CD4-positive, alpha-beta T cell (primary cell): ENCODE results near the gene PRKAG1. TPM values are rescaled to one million over a fixed set of nuclear protein-coding genes. Genes with fewer than 3 reads are reported as not detected.

Source experiments
- ATAC-seq: fragments of 200-7000 bp; cut with Tn5 transposase; one replicate; pipeline ENCODE4 v1.10.0; 2022; ENCODE audit warnings: mild to moderate bottlenecking; ENCODE audit not compliant: poor library complexity
- CTCF ChIA-PET: fragments of 350-600 bp; sonication (Branson Sonifier 250); formaldehyde crosslinking; loops from one replicate; lab custom pipeline; 2021; ENCODE audit warnings: antibody characterized with exemption, inconsistent platforms; lab: Charles Lee
- POLR2A ChIA-PET: fragments of 350-600 bp; sonication (Branson Sonifier 250); formaldehyde crosslinking; loops from one replicate; lab custom pipeline; 2021; ENCODE audit warnings: antibody characterized with exemption, inconsistent platforms; lab: Charles Lee
- DNase-seq, 14 experiments: peaks; one replicate each; pipeline ENCODE4 v3.0.0-alpha.2; 2013 to 2020; ENCODE audit warnings: mixed read lengths in 2 of 14
- H3K27ac ChIP-seq, 2 donors: one replicate each; pipeline versions ENCODE4 v1.5.1 to v1.7.0; 2013; ENCODE audit warnings: low read length in 2 of 2, low read depth in 1 of 2, mild to moderate bottlenecking in 1 of 2
- H3K27me3 ChIP-seq, 2 experiments: 1 replicate in 1 of 2; 2 replicates in 1 of 2; pipeline versions ENCODE4 v1.6.1 to v1.7.0; 2013; ENCODE audit warnings: low read length in 2 of 2, control low read depth in 1 of 2, mild to moderate bottlenecking in 1 of 2, moderate library complexity in 1 of 2; ENCODE audit not compliant: insufficient read depth in 2 of 2, control insufficient read depth in 1 of 2
- H3K36me3 ChIP-seq: one replicate; pipeline ENCODE4 v1.6.1; 2013; ENCODE audit warnings: low read length, control low read depth; ENCODE audit not compliant: insufficient read depth
- H3K4me1 ChIP-seq: one replicate; pipeline ENCODE4 v1.6.1; 2013; ENCODE audit warnings: low read length, control low read depth; ENCODE audit not compliant: insufficient read depth
- H3K4me3 ChIP-seq: one replicate; pipeline ENCODE4 v1.5.1; 2013; ENCODE audit warnings: mild to moderate bottlenecking, low read length, moderate library complexity
- H3K9me3 ChIP-seq, 2 experiments: 1 replicate in 1 of 2; 2 replicates in 1 of 2; pipeline versions ENCODE4 v1.6.1 to v1.7.0; 2013; ENCODE audit warnings: low read length in 2 of 2, mild to moderate bottlenecking in 2 of 2, control low read depth in 1 of 2, moderate library complexity in 1 of 2; ENCODE audit not compliant: control insufficient read depth in 1 of 2, insufficient read depth in 1 of 2
- H3K27ac Mint-ChIP-seq: one replicate; pipeline ENCODE4 v1.8.0; 2020; ENCODE audit warnings: mixed read lengths
- H3K27me3 Mint-ChIP-seq: one replicate; pipeline ENCODE4 v1.8.0; 2021; ENCODE audit warnings: mixed read lengths
- H3K36me3 Mint-ChIP-seq: one replicate; pipeline ENCODE4 v1.8.0; 2021; ENCODE audit warnings: low read depth, mixed read lengths
- H3K4me1 Mint-ChIP-seq: one replicate; pipeline ENCODE4 v1.8.0; 2021; ENCODE audit warnings: low read depth, mixed read lengths
- H3K4me3 Mint-ChIP-seq: one replicate; pipeline ENCODE4 v1.8.0; 2020; ENCODE audit warnings: mild to moderate bottlenecking, mixed read lengths
- H3K9me3 Mint-ChIP-seq: one replicate; pipeline ENCODE4 v1.8.0; 2020; ENCODE audit warnings: mixed read lengths
- intact Hi-C, 2 experiments: fragments of 100-400 bp; cut with DNase I in 1 of 2; cut with micrococcal nuclease in 1 of 2; formaldehyde crosslinking; loops; one replicate each; pipeline versions ENCODE4 v1.15.1 to v1.9.0; 2023 to 2025; cut with DNase I, micrococcal nuclease
- total RNA-seq, 174 experiments: library from RNA in 2 of 174; stranded (reverse) in 2 of 174; gene quantifications; one replicate each; pipeline ENCODE4 v1.2.3 and lab custom pipeline; 2021 to 2026
- TF ChIP-seq, protein P1 (sequence below): fragments of 200-600 bp; IDR thresholded peaks from one replicate; pipeline ENCODE4 v1.8.0; 2022; ENCODE audit warnings: antibody characterized with exemption, mild to moderate bottlenecking

The PRKAG1 gene
- total RNA-seq, 2 experiments from 2014 or later = 34.6 to 38.2 TPM

- H3K4me3 ChIP-seq = no peak overlapping the region
- Mint-ChIP-seq H3K9me3 (no peaks in the 10 kb centered on the region), H3K4me1 (peaks cover 8% of the 10 kb centered on the region), H3K36me3 (peaks cover 98% of the 10 kb centered on the region), H3K4me3 (no peak overlapping the region), H3K27me3 (no peaks in the 10 kb centered on the region), H3K27ac (no peak overlapping the region)
- H3K36me3 ChIP-seq = peaks cover 98% of the 10 kb centered on the region
- ATAC-seq (no peak), DNase-seq (no peak)
- H3K9me3 ChIP-seq = no peaks in the 10 kb centered on the region
- POLR2A ChIA-PET = no interaction called here
- peaks cover 10% of the 10 kb centered on the region for H3K4me1 ChIP-seq
- CTCF ChIA-PET = no interaction called here
- H3K27ac ChIP-seq = no peak overlapping the region
- H3K27me3 ChIP-seq = no peaks in the 10 kb centered on the region
- intact Hi-C loops = no loop called here
- TF ChIP-seq, protein P1, sequence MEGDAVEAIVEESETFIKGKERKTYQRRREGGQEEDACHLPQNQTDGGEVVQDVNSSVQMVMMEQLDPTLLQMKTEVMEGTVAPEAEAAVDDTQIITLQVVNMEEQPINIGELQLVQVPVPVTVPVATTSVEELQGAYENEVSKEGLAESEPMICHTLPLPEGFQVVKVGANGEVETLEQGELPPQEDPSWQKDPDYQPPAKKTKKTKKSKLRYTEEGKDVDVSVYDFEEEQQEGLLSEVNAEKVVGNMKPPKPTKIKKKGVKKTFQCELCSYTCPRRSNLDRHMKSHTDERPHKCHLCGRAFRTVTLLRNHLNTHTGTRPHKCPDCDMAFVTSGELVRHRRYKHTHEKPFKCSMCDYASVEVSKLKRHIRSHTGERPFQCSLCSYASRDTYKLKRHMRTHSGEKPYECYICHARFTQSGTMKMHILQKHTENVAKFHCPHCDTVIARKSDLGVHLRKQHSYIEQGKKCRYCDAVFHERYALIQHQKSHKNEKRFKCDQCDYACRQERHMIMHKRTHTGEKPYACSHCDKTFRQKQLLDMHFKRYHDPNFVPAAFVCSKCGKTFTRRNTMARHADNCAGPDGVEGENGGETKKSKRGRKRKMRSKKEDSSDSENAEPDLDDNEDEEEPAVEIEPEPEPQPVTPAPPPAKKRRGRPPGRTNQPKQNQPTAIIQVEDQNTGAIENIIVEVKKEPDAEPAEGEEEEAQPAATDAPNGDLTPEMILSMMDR = no peak
Observed at GRCh38 chr12:49049566-49050224, 31.1 kb upstream of the PRKAG1 start.

DNA sequence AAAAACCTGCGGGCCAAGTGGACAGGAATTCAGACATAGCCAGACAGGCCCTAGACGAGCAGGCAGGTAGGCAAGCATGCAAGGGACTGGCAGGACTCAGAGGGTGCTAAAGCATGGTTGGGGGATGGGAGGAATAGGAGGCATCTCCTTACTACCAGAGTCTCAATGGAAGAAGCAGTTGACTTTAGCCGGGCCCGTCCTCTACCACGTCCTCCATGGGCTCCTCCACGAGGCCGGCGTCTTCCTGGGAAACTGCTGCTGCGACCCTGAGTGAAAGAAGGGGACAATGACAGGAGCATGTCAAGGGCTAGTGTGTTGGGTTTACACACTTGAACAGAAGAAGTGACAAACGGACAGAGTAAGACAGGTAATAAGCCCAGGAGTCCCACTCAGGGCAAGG, 30.4 kb upstream of the PRKAG1 start:
- Histone ChIP-seq H3K9me3 (no peaks in the 10 kb centered on the region), H3K4me3 (no peak overlapping the region), H3K27ac (no peak overlapping the region), H3K36me3 (peaks cover 98% of the 10 kb centered on the region), H3K4me1 (peaks cover 9% of the 10 kb centered on the region), H3K27me3 (no peaks in the 10 kb centered on the region)
- ChIA-PET POLR2A (no interaction called here), CTCF (no interaction called here)
- H3K4me1 Mint-ChIP-seq = peaks cover 4% of the 10 kb centered on the region
- H3K9me3 Mint-ChIP-seq = no peaks in the 10 kb centered on the region
- DNase-seq (no peak), ATAC-seq (no peak)
- TF ChIP-seq, protein P1 = no peak
- H3K27ac Mint-ChIP-seq = no peak overlapping the region
- intact Hi-C loops = no loop called here
- no peak overlapping the region for H3K4me3 Mint-ChIP-seq
- peaks cover 100% of the 10 kb centered on the region for H3K36me3 Mint-ChIP-seq
- no peaks in the 10 kb centered on the region for H3K27me3 Mint-ChIP-seq

DNA sequence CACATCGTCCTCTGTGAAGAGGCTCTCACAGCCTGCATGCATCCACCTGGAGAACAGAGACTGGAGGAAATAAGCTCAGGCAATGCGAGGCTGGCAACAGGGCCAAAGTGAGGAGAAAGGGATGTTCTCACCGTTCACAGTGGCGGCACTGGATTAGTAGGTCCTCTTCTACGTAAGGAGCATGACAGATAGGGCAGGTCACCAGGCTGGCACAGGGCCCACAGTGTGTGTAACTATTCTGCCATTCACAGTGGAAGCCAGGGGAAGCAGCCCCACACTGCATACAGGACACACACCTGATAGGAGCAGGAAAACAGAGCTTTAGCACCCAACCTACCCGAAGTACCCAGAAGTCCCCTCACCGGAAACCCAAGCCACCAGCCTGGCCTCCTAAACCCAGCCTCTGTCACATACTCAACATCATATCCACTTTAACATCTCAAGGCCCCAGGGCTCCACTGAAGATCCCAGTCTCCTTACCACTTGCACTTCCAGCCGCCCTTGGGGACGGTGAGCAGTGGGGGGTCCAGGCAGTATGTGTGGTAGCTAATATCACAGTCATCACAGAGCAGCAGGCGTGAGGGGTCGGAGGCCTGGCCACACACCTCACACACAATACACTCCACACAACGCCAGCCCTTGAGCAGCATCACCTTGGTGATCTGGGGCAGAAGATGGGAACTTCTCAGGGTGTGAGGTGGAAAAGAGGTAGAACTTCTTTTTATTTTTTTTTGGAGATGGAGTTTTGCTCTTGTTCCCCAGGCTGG, 27.7 kb upstream of the PRKAG1 start:
- H3K27me3 Mint-ChIP-seq = no peaks in the 10 kb centered on the region

More for the DNA sequence above, 27.7 kb upstream of the PRKAG1 start:
- intact Hi-C loops = no loop called here
- no peaks in the 10 kb centered on the region for H3K27me3 ChIP-seq
- H3K36me3 ChIP-seq = peaks cover 98% of the 10 kb centered on the region
- no peaks in the 10 kb centered on the region for H3K9me3 Mint-ChIP-seq
- peaks cover 6% of the 10 kb centered on the region for H3K4me1 Mint-ChIP-seq
- no peak overlapping the region for H3K4me3 ChIP-seq
- H3K4me1 ChIP-seq = peaks cover 15% of the 10 kb centered on the region
- TF ChIP-seq, protein P1 = no peak
- H3K27ac ChIP-seq = no peak overlapping the region
- H3K27ac Mint-ChIP-seq = no peak overlapping the region
- no peaks in the 10 kb centered on the region for H3K9me3 ChIP-seq
- ChIA-PET CTCF (interaction anchor here (1.2 kb wide), 1 partner anchor 52 kb away, joined by 4 read pairs; no protein-coding TSS in a partner anchor), POLR2A (no interaction called here)
- DNase-seq (no peak), ATAC-seq (no peak)
- H3K4me3 Mint-ChIP-seq = no peak overlapping the region
- peaks cover 100% of the 10 kb centered on the region for H3K36me3 Mint-ChIP-seq
